ENCODE results near the gene RANGRF. TPM values are rescaled to one million over a fixed set of nuclear protein-coding genes. Genes with fewer than 3 reads are reported as not detected.

The RANGRF gene
- total RNA-seq, 1 experiment from 2014 or later = 17.9 TPM

- Histone ChIP-seq H3K36me3 (no peaks in the 10 kb centered on the region), H3K4me1 (peaks cover 21% of the 10 kb centered on the region), H3K27me3 (no peaks in the 10 kb centered on the region), H3K4me3 (0 out of 2 replicates have a peak overlapping the region, but pooled peaks have one; percentile 12), H3K27ac (0 out of 2 replicates have a peak overlapping the region, but pooled peaks have one; percentile 10), H3K9me3 (replicated peaks) (no peaks in the 10 kb centered on the region)
- DNase-seq = no peak
Measured at GRCh38 chr17:8337802-8338752, 49.6 kb downstream of the RANGRF start.

GRCh38 chr17:8338753-8339140, 50.3 kb downstream of the RANGRF start:
- Histone ChIP-seq H3K27me3 (no peaks in the 10 kb centered on the region), H3K4me3 (no peak overlapping the region), H3K36me3 (no peaks in the 10 kb centered on the region), H3K27ac (no peak overlapping the region), H3K4me1 (peaks cover 14% of the 10 kb centered on the region), H3K9me3 (replicated peaks) (no peaks in the 10 kb centered on the region)
- DNase-seq = no peak

GRCh38 chr17:8339540-8339939, 51.1 kb downstream of the RANGRF start, which contains the start of gene ODF4:
ODF4 (plus strand) TSS chr17:8339840; CDS start chr17:8340052, 212 bp downstream.
- H3K27me3 ChIP-seq = no peaks in the 10 kb centered on the region
- H3K9me3 ChIP-seq (replicated peaks) = no peaks in the 10 kb centered on the region
- H3K27ac ChIP-seq = no peak within 1 kb of the TSS
- no peaks in the 10 kb centered on the region for H3K36me3 ChIP-seq
- H3K4me3 ChIP-seq = no peak within 1 kb of the TSS
- no peak for DNase-seq
- H3K4me1 ChIP-seq = peaks cover 11% of the 10 kb centered on the region

Other genes starting within 250 kb of the RANGRF start
- gene ALOX15B, start 249.6 kb upstream of the RANGRF start, total RNA-seq (2014; rRNA removed; shearing (Covaris generic)) = not detected in 2 replicates
- gene ALOX12B, start 201.0 kb upstream of the RANGRF start, total RNA-seq (2014; rRNA removed; shearing (Covaris generic)) = not detected in 2 replicates
- not detected in 2 replicates for gene ALOXE3, start 170.2 kb upstream of the RANGRF start, total RNA-seq (2014; rRNA removed; shearing (Covaris generic))
- gene HES7, start 164.6 kb upstream of the RANGRF start, total RNA-seq (2014; rRNA removed; shearing (Covaris generic)) = 0.79 and 0.91 TPM in 2 replicates
- gene PER1, start 136.3 kb upstream of the RANGRF start, total RNA-seq (2014; rRNA removed; shearing (Covaris generic)) = 9.3 and 13.5 TPM in 2 replicates
- 6.1 and 7.9 TPM in 2 replicates for gene VAMP2, start 125.7 kb upstream of the RANGRF start, total RNA-seq (2014; rRNA removed; shearing (Covaris generic))
- 13.0 and 19.8 TPM in 2 replicates for gene TMEM107, start 112.3 kb upstream of the RANGRF start, total RNA-seq (2014; rRNA removed; shearing (Covaris generic))
- 1.9 and 2.2 TPM in 2 replicates for gene BORCS6, start 98.5 kb upstream of the RANGRF start, total RNA-seq (2014; rRNA removed; shearing (Covaris generic))
- gene AURKB, start 78.1 kb upstream of the RANGRF start, total RNA-seq (2014; rRNA removed; shearing (Covaris generic)) = 108 and 113 TPM in 2 replicates
- gene CTC1, start 40.6 kb upstream of the RANGRF start, total RNA-seq (2014; rRNA removed; shearing (Covaris generic)) = 6.9 and 8.3 TPM in 2 replicates
- gene PFAS, start 39.4 kb upstream of the RANGRF start, total RNA-seq (2014; rRNA removed; shearing (Covaris generic)) = 55.8 and 64.6 TPM in 2 replicates
- 1.0 and 1.6 TPM in 2 replicates for gene SLC25A35, start 6.7 kb downstream of the RANGRF start, total RNA-seq (2014; rRNA removed; shearing (Covaris generic))
- 0.71 and 1.8 TPM in 2 replicates for gene ARHGEF15, start 21.6 kb downstream of the RANGRF start, total RNA-seq (2014; rRNA removed; shearing (Covaris generic))
- gene ODF4, start 51.2 kb downstream of the RANGRF start, total RNA-seq (2014; rRNA removed; shearing (Covaris generic)) = not detected in 2 replicates
- 3,054 and 3,660 TPM in 2 replicates for gene RPL26, start 94.5 kb downstream of the RANGRF start, total RNA-seq (2014; rRNA removed; shearing (Covaris generic))
- gene RNF222, start 109.2 kb downstream of the RANGRF start, total RNA-seq (2014; rRNA removed; shearing (Covaris generic)) = not detected in 2 replicates
- 20.5 and 23.0 TPM in 2 replicates for gene NDEL1, start 147.2 kb downstream of the RANGRF start, total RNA-seq (2014; rRNA removed; shearing (Covaris generic))